HG03066 (cell line): Measurements from ENCODE around the gene LRIF1.
"Not testable (repeated sequence)": the region's sequence is repeated elsewhere in the genome, so short reads cannot be mapped to it uniquely, and the experiment has no call there.

ENCODE experiments used
- ATAC-seq: cut with Tn5 transposase; IDR thresholded peaks from one replicate; pipeline ENCODE4 v1.9.1; 2021; ENCODE audit warnings: low read depth; ENCODE audit not compliant: unreplicated experiment

LRIF1 gene

GRCh38 chr1:110952031-110952430, 11.7 kb downstream of the LRIF1 start:
- no peak for ATAC-seq

- ATAC-seq = no peak
Measured at GRCh38 chr1:110951161-110951560, 12.6 kb downstream of the LRIF1 start.

GRCh38 chr1:110948038-110948810, 15.5 kb downstream of the LRIF1 start:
- ATAC-seq = no peak

GRCh38 chr1:110945626-110946025, 18.1 kb downstream of the LRIF1 start:
- no peak for ATAC-seq

GRCh38 chr1:110944806-110945205, 18.9 kb downstream of the LRIF1 start:
- no peak for ATAC-seq

- ATAC-seq = no peak
Measured at GRCh38 chr1:110936567-110936966, 27.2 kb downstream of the LRIF1 start.

- ATAC-seq = not testable (repeated sequence)
Measured at GRCh38 chr1:110931097-110931496, 32.6 kb downstream of the LRIF1 start.

GRCh38 chr1:110928904-110929303, 34.8 kb downstream of the LRIF1 start:
- no peak for ATAC-seq

- no peak for ATAC-seq
Measured at GRCh38 chr1:110928191-110928590, 35.5 kb downstream of the LRIF1 start.

GRCh38 chr1:110927484-110928075, 36.1 kb downstream of the LRIF1 start:
- ATAC-seq = no peak

- ATAC-seq = no peak
Measured at GRCh38 chr1:110921953-110922352, 41.8 kb downstream of the LRIF1 start.

GRCh38 chr1:110918016-110918415, 45.7 kb downstream of the LRIF1 start:
- ATAC-seq = no peak

- peak; percentile 68 for ATAC-seq
Measured at GRCh38 chr1:110916669-110917306, 46.9 kb downstream of the LRIF1 start.

- ATAC-seq = no peak
Measured at GRCh38 chr1:110916274-110916668, 47.5 kb downstream of the LRIF1 start.

GRCh38 chr1:110915804-110916203, 47.9 kb downstream of the LRIF1 start:
- ATAC-seq = no peak

GRCh38 chr1:110914676-110915075, 49.0 kb downstream of the LRIF1 start:
- ATAC-seq = no peak

- ATAC-seq = no peak
Measured at GRCh38 chr1:110912784-110913183, 50.9 kb downstream of the LRIF1 start.

- no peak for ATAC-seq
Measured at GRCh38 chr1:110903853-110904500, 59.7 kb downstream of the LRIF1 start.

- no peak for ATAC-seq
Measured at GRCh38 chr1:110902820-110903463, 60.8 kb downstream of the LRIF1 start.

GRCh38 chr1:110899458-110899843, 64.3 kb downstream of the LRIF1 start:
- ATAC-seq = no peak
